Vagina (tissue), 2 donors: ENCODE data around the gene SRGAP3.

Experiments
- POLR2AphosphoS5 ChIP-seq, 2 donors: sonication (generic); formaldehyde crosslinking; IDR thresholded peaks; one replicate each; pipeline ENCODE4 v1.9.0; 2017; ENCODE audit warnings: antibody characterized with exemption in 2 of 2, mild to moderate bottlenecking in 2 of 2, low read depth in 1 of 2; ENCODE audit not compliant: insufficient read depth in 1 of 2
- TF ChIP-seq, protein P1 (sequence below), 3 experiments: fragments of 450-650 bp in 2 of 3; fragments of 200-600 bp in 1 of 3; sonication (generic) in 1 of 3; IDR thresholded peaks; one replicate each; pipeline ENCODE4 v1.5.1; 2017 to 2019; ENCODE audit warnings: antibody characterized with exemption in 3 of 3, mild to moderate bottlenecking in 2 of 3, moderate library complexity in 2 of 3

DNA sequence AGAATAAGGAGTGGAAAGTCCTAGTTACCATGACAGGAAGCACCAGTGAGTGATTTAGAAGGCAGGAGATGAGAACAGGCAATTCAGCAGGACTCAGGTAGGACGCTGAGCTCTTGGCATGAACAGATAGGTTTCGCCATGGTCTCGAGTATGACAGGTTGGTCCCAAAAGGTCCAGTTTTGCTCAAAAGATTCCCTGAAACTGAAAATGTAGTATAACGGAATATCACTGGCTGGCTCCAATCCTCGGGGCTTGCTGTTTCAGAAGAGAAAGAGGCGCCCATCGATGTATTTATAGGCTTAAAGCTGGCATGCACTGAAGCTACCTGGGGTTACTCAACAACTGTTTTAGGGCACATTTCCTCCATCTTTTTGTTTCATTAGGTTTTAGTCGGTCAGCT is 59.2 kb downstream of the SRGAP3 start:
- TF ChIP-seq, protein P1, sequence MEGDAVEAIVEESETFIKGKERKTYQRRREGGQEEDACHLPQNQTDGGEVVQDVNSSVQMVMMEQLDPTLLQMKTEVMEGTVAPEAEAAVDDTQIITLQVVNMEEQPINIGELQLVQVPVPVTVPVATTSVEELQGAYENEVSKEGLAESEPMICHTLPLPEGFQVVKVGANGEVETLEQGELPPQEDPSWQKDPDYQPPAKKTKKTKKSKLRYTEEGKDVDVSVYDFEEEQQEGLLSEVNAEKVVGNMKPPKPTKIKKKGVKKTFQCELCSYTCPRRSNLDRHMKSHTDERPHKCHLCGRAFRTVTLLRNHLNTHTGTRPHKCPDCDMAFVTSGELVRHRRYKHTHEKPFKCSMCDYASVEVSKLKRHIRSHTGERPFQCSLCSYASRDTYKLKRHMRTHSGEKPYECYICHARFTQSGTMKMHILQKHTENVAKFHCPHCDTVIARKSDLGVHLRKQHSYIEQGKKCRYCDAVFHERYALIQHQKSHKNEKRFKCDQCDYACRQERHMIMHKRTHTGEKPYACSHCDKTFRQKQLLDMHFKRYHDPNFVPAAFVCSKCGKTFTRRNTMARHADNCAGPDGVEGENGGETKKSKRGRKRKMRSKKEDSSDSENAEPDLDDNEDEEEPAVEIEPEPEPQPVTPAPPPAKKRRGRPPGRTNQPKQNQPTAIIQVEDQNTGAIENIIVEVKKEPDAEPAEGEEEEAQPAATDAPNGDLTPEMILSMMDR (IDR thresholded peaks at IDR 0.05) = no peak
- no peak for TF ChIP-seq POLR2AphosphoS5 (IDR thresholded peaks at IDR 0.05; ENCODE audit: insufficient read depth in 1 of 2, low read depth in 1 of 2)
